ENCODE data around the gene OR51F2. TPM values are rescaled to one million over a fixed set of nuclear protein-coding genes. Genes with fewer than 3 reads are reported as not detected.

The OR51F2 gene
- total and polyA plus RNA-seq, 2 of the 13 experiments (the other 11 are each of a cell fraction or from before 2014, with no cell fraction given): not detected

DNA sequence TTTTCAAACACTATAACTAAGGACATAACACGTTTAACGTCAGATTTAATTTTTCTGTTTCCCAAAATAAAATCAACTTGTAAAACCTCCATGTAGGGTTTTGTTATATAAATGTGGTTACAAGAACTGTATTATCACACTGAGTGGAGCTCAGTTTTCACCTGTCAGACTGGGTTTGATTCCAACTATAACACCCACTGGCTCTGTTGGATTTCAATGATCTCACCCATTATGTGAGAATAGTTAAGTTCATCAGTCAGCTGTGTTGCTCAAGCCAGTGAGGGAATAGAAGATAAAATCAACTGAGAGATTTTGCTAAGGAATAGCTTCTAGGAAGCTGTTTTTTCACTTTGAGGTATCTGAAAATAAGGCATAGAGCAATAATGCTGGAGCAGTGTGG, 11.9 kb upstream of the OR51F2 start:
- Histone ChIP-seq H3K79me2 (ENCODE audit: insufficient read depth, low read length) (no peaks in the 10 kb centered on the region), H4K20me1 (ENCODE audit: insufficient read depth, low read length) (no peaks in the 10 kb centered on the region), H3K4me3 (replicated peaks in 1 of 3; ENCODE audit: insufficient read depth in 1 of 3, low read depth in 2 of 3, low read length in 3 of 3) (no peak overlapping the region), H3K27me3 (ENCODE audit: control insufficient read depth in 1 of 2, insufficient read depth in 2 of 2, low read length in 2 of 2) (peaks cover 0 to 6% of the 10 kb centered on the region in 2 experiments; a peak in 1 of 5 replicates), H2AFZ (ENCODE audit: low read length) (no peak overlapping the region), H3K9me3 (ENCODE audit: low read length) (no peaks in the 10 kb centered on the region), H3K4me1 (ENCODE audit: insufficient read depth, low read length) (no peaks in the 10 kb centered on the region), H3K9ac (ENCODE audit: insufficient read depth, low read depth, low read length) (no peak overlapping the region), H3K4me2 (ENCODE audit: low read depth, low read length) (no peak overlapping the region), H3K36me3 (replicated peaks in 1 of 2; ENCODE audit: control insufficient read depth in 1 of 2, insufficient read depth in 2 of 2, low read length in 2 of 2) (no peaks in the 10 kb centered on the region), H3K27ac (ENCODE audit: extremely low read length, insufficient read depth, low read length) (no peak overlapping the region)
- in situ Hi-C loops (cut with HindIII; ENCODE audit: extremely low pct_ligation_motif_present, low pct_unique_long_range_greater_than_20kb) (no loop called here), intact Hi-C loops (cut with micrococcal nuclease; ENCODE audit: unreplicated experiment) (no loop called here)
- ATAC-seq (no peak), DNase-seq (ENCODE audit: low spot score) (no peak), FAIRE-seq (no peak)
- BruUV-seq (replicated peaks): no TSS peak
- TF ChIP-seq WIZ (CRISPR knock-in tag; IDR thresholded peaks at IDR 0.05) (no peak), ZNF253 (CRISPR knock-in tag; IDR thresholded peaks at IDR 0.05; ENCODE audit: borderline replicate concordance) (no peak), HMGA1 (CRISPR knock-in tag; conservative IDR thresholded peaks at IDR 0.05) (no peak)
- 5% methylated on average over 2 of the region's 2 CpGs for WGBS (ENCODE audit: low lambda C conversion rate)
- CTCF ChIA-PET (ENCODE audit: low intra/inter-chr PET ratio, low total read pairs): no interaction called here
- POLR2A ChIA-PET: no interaction called here

GRCh38 chr11:4825132-4825531, 4.0 kb downstream of the OR51F2 start:
- Histone ChIP-seq H4K20me1 (ENCODE audit: insufficient read depth, low read length) (no peaks in the 10 kb centered on the region), H3K27me3 (ENCODE audit: control insufficient read depth in 1 of 2, insufficient read depth in 2 of 2, low read length in 2 of 2) (no peaks in the 10 kb centered on the region; a peak in 1 of 5 replicates), H2AFZ (ENCODE audit: low read length) (no peak overlapping the region), H3K9ac (ENCODE audit: insufficient read depth, low read depth, low read length) (no peak overlapping the region), H3K79me2 (ENCODE audit: insufficient read depth, low read length) (no peaks in the 10 kb centered on the region), H3K4me3 (replicated peaks in 1 of 3; ENCODE audit: insufficient read depth in 1 of 3, low read depth in 2 of 3, low read length in 3 of 3) (no peak overlapping the region), H3K4me1 (ENCODE audit: insufficient read depth, low read length) (no peaks in the 10 kb centered on the region), H3K27ac (ENCODE audit: extremely low read length, insufficient read depth, low read length) (no peak overlapping the region), H3K9me3 (ENCODE audit: low read length) (no peaks in the 10 kb centered on the region), H3K4me2 (ENCODE audit: low read depth, low read length) (no peak overlapping the region), H3K36me3 (replicated peaks in 1 of 2; ENCODE audit: control insufficient read depth in 1 of 2, insufficient read depth in 2 of 2, low read length in 2 of 2) (no peaks in the 10 kb centered on the region)
- BruUV-seq (replicated peaks): no TSS peak
- ChIA-PET CTCF (ENCODE audit: low intra/inter-chr PET ratio, low total read pairs) (no interaction called here), POLR2A (no interaction called here)
- no peak for ATAC-seq
- no peak for FAIRE-seq
- in situ Hi-C loops (cut with HindIII; ENCODE audit: extremely low pct_ligation_motif_present, low pct_unique_long_range_greater_than_20kb) (loop anchor here (25.0 kb wide), 1 partner anchor 88 kb away; no protein-coding TSS in a partner anchor), intact Hi-C loops (cut with micrococcal nuclease; ENCODE audit: unreplicated experiment) (no loop called here)
- DNase-seq (ENCODE audit: low spot score): no peak
- TF ChIP-seq CREBL2 (CRISPR knock-in tag; IDR thresholded peaks at IDR 0.05; ENCODE audit: borderline replicate concordance): no peak
- TF ChIP-seq THAP8 (CRISPR knock-in tag; IDR thresholded peaks at IDR 0.05; ENCODE audit: borderline replicate concordance): no peak
- no peak for TF ChIP-seq ZNF432 (CRISPR knock-in tag; IDR thresholded peaks at IDR 0.05; ENCODE audit: borderline replicate concordance)
- no peak for TF ChIP-seq ZC3H4 (CRISPR knock-in tag; IDR thresholded peaks at IDR 0.05; ENCODE audit: borderline replicate concordance)
- no peak for TF ChIP-seq ZNF75D (CRISPR knock-in tag; IDR thresholded peaks at IDR 0.05; ENCODE audit: borderline replicate concordance)
- no peak for TF ChIP-seq DNMT1 (CRISPR knock-in tag; IDR thresholded peaks at IDR 0.05)
- TF ChIP-seq ZNF180 (CRISPR knock-in tag; IDR thresholded peaks at IDR 0.05; ENCODE audit: borderline replicate concordance, low read depth): no peak
- no peak for TF ChIP-seq ZC3H13 (CRISPR knock-in tag; IDR thresholded peaks at IDR 0.05)
- no peak for TF ChIP-seq NFIB (CRISPR knock-in tag; IDR thresholded peaks at IDR 0.05; ENCODE audit: borderline replicate concordance)

All from HepG2 (cell line).